B cell (primary cell): ENCODE measurements around the gene ZNF675.

Experiments
- CTCF ChIP-seq: fragments of 200-600 bp; IDR thresholded peaks from one replicate; pipeline ENCODE4 v1.8.0; 2022; ENCODE audit warnings: antibody characterized with exemption, mild to moderate bottlenecking
- EZH2 ChIP-seq: IDR thresholded peaks from 2 replicates; pipeline ENCODE4 v1.6.1; 2012; ENCODE audit warnings: borderline replicate concordance, low read depth, mild to moderate bottlenecking, moderate library complexity, low read length; ENCODE audit not compliant: insufficient read depth, poor library complexity, severe bottlenecking

- TF ChIP-seq CTCF, result no peak
- TF ChIP-seq EZH2, result no peak
These were observed 19.6 kb upstream of the ZNF675 start for GRCh38 chr19:23706657-23707056.
